Measurements from ENCODE around the gene PHLDB1.

DNA sequence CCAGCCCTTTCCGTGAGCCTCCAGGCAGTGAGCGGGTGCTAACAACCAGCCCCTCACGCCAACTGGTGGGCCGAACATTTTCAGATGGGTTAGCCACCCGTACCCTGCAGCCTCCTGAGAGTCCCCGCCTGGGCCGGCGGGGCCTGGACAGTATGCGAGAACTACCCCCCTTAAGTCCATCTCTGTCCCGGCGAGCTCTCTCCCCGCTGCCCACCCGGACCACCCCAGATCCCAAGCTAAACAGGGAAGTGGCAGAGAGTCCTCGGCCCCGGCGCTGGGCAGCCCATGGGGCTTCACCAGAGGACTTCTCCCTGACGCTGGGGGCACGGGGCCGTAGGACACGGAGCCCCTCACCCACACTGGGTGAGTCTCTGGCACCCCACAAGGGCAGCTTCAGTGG, 20.6 kb downstream of the PHLDB1 start:
- TF ChIP-seq, protein P1, sequence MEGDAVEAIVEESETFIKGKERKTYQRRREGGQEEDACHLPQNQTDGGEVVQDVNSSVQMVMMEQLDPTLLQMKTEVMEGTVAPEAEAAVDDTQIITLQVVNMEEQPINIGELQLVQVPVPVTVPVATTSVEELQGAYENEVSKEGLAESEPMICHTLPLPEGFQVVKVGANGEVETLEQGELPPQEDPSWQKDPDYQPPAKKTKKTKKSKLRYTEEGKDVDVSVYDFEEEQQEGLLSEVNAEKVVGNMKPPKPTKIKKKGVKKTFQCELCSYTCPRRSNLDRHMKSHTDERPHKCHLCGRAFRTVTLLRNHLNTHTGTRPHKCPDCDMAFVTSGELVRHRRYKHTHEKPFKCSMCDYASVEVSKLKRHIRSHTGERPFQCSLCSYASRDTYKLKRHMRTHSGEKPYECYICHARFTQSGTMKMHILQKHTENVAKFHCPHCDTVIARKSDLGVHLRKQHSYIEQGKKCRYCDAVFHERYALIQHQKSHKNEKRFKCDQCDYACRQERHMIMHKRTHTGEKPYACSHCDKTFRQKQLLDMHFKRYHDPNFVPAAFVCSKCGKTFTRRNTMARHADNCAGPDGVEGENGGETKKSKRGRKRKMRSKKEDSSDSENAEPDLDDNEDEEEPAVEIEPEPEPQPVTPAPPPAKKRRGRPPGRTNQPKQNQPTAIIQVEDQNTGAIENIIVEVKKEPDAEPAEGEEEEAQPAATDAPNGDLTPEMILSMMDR (IDR thresholded peaks at IDR 0.05): no peak
- no peak for TF ChIP-seq POLR2A (IDR thresholded peaks at IDR 0.05)

All from lower leg skin (tissue), 3 donors.